Spleen (tissue), 7 donors: Measurements from ENCODE around the gene OR5K4.

Experiments used
- CTCF ChIP-seq, 11 experiments: fragments of 200-600 bp in 7 of 11; fragments of 450-650 bp in 4 of 11; sonication (generic) in 4 of 11; IDR thresholded peaks in 8 of 11; conservative IDR thresholded peaks in 3 of 11; 1 replicate in 7 of 11; 2 replicates in 4 of 11; pipeline versions ENCODE4 v1.4.0 to v1.8.0; 2016 to 2021; ENCODE audit warnings: antibody characterized with exemption in 11 of 11, inconsistent platforms in 4 of 11, mild to moderate bottlenecking in 1 of 11
- POLR2AphosphoS5 ChIP-seq, 3 donors: sonication (generic); formaldehyde crosslinking; IDR thresholded peaks; one replicate each; pipeline ENCODE4 v1.5.1; 2017; ENCODE audit warnings: antibody characterized with exemption in 3 of 3
- donor health status: DM: no; HTN: no; CAD: no; lungs with moderate emphysema.
- donor health status: DM: no; HTN: no; CAD: no.
- donor health status: DM: no; HTN: no; CAD: no.

DNA sequence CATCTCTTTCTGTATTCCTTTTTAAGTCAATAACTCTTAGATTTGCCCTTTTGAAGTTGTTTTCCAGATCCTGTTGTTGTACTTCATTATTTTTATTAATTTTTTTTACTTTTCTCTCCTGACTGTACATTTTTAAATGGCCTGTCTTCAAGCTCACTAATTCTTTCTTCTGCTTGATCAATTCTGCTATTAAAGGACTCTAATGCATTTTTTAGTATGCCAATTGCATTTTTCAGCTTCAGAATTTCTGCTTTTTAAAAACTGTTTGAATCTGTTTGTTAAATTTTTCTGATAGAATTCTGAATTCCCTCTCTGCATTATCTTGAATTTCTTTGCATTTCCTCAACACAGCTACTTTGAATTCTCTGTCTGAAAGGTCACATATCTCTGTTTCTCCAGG lies 5.6 kb downstream of the OR5K4 start:
- no peak for TF ChIP-seq POLR2AphosphoS5 (IDR thresholded peaks at IDR 0.05)
- no peak for TF ChIP-seq CTCF (IDR thresholded peaks at IDR 0.05 in 8 of 11, conservative IDR thresholded peaks at IDR 0.05 in 3 of 11)
